GM03348 (cell line): Measurements from ENCODE around the gene LRMDA.

Experiments used
- DNase-seq: peaks from one replicate; pipeline ENCODE4 v3.0.0; 2012; ENCODE audit warnings: low spot score

LRMDA gene

GRCh38 chr10:76172020-76172419, 740.6 kb downstream of the LRMDA start:
- DNase-seq: no peak

GRCh38 chr10:76175533-76176165, 744.2 kb downstream of the LRMDA start:
- DNase-seq: no peak

GRCh38 chr10:76176166-76176550, 744.7 kb downstream of the LRMDA start:
- DNase-seq: no peak

GRCh38 chr10:76177936-76178335, 746.5 kb downstream of the LRMDA start:
- DNase-seq: no peak

- DNase-seq: no peak
Measured at GRCh38 chr10:76178532-76179292, 747.3 kb downstream of the LRMDA start.

GRCh38 chr10:76179806-76180205, 748.4 kb downstream of the LRMDA start:
- DNase-seq: no peak

GRCh38 chr10:76184647-76185046, 753.2 kb downstream of the LRMDA start:
- DNase-seq: no peak

GRCh38 chr10:76185471-76186301, 754.3 kb downstream of the LRMDA start:
- DNase-seq: peak; percentile 34

GRCh38 chr10:76188216-76188615, 756.8 kb downstream of the LRMDA start:
- DNase-seq: no peak

- no peak for DNase-seq
Measured at GRCh38 chr10:76190634-76191270, 759.3 kb downstream of the LRMDA start.

- no peak for DNase-seq
Measured at GRCh38 chr10:76191336-76191735, 759.9 kb downstream of the LRMDA start.

GRCh38 chr10:76192151-76192550, 760.7 kb downstream of the LRMDA start:
- no peak for DNase-seq

GRCh38 chr10:76192694-76193320, 761.4 kb downstream of the LRMDA start:
- no peak for DNase-seq

- DNase-seq: peak; percentile 11
Measured at GRCh38 chr10:76195654-76196390, 764.4 kb downstream of the LRMDA start.

GRCh38 chr10:76197293-76197692, 765.9 kb downstream of the LRMDA start:
- no peak for DNase-seq

- DNase-seq: no peak
Measured at GRCh38 chr10:76198287-76199035, 767.0 kb downstream of the LRMDA start.

- DNase-seq: no peak
Measured at GRCh38 chr10:76201962-76202361, 770.5 kb downstream of the LRMDA start.

GRCh38 chr10:76202777-76203176, 771.4 kb downstream of the LRMDA start:
- peak; percentile 84 for DNase-seq

- peak; percentile 36 for DNase-seq
Measured at GRCh38 chr10:76205361-76205760, 773.9 kb downstream of the LRMDA start.

GRCh38 chr10:76206797-76207352, 775.5 kb downstream of the LRMDA start:
- DNase-seq: no peak
